GM18520 (cell line): Measurements from ENCODE around the gene FSTL1.

Experiments
- ATAC-seq: cut with Tn5 transposase; IDR thresholded peaks from one replicate; pipeline ENCODE4 v1.9.1; 2021; ENCODE audit not compliant: unreplicated experiment

FSTL1 gene, protein sequence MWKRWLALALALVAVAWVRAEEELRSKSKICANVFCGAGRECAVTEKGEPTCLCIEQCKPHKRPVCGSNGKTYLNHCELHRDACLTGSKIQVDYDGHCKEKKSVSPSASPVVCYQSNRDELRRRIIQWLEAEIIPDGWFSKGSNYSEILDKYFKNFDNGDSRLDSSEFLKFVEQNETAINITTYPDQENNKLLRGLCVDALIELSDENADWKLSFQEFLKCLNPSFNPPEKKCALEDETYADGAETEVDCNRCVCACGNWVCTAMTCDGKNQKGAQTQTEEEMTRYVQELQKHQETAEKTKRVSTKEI

DNA sequence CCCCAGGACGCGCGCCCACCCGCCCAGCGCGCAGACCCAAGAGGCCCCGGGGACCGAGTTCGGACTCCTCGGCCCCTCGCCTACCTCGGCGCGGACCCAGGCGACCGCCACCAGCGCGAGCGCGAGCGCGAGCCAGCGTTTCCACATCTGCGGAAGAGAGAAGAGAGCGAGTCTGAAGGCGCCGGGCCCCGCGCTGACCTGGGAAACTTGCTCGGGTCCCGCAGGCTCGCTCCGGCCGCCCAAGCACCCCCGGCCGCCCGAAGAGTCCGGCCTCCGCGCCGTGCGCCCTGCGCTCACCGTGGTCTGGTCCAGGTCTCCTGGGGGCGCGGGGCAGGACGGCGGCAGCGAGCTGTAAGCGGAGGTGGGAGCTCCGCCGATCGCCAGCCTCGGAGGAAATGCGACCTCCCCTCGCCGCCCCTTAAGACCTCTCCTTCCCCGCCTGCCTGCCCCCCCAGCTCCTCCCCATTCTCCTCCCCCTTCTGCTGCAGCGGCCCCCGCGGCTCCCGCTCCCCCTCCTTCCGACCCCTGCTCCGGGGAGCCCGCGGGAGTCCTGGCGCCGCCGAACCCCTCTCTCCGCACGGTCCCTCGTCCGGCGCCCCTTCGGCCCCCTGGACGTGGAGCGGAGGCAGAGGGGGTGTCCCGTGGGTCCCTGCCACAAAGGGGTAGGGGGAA is at the start of gene FSTL1:
Gene FSTL1, minus strand, starts transcription at position 393 of the 672 bp plus-strand sequence. Its CDS starts 246 bp downstream, at position 147.
- ATAC-seq = no peak

DNA sequence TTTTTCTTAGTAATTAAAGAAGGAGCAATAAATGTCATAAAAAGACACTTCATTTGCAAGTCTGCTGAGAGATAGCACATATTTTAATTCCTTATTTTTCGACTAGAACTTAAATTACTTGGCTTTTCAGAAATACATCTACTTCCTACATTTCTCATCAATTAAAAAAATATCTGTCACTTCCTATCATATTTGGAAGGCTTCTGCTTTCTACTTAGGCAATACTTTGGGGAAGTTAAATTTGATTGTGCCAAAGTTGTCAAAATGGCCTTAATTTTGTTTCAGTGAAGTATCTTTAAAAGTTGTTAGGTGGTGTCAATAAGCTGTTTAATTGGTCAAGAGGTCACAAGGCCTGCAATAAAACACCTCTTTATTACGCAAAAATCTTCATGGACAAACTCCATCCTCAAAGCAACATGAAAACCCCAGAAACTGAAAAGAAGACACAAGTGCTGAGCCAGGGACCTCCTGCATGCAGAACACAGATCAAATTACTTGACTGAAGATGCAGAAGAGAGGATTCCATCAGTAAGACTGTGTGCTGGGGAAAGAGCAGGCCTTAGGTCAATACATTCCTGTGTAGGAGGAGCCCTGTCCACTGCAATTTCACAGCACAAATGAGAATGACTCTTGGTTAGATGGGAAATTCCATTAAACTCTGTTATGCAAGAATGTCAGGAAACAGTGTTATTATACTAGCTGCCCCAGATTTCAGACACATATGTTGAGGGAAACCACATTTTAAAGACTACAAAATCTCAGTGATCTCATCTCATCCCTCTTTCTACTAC is 48.0 kb upstream of the FSTL1 start:
- ATAC-seq = no peak

DNA sequence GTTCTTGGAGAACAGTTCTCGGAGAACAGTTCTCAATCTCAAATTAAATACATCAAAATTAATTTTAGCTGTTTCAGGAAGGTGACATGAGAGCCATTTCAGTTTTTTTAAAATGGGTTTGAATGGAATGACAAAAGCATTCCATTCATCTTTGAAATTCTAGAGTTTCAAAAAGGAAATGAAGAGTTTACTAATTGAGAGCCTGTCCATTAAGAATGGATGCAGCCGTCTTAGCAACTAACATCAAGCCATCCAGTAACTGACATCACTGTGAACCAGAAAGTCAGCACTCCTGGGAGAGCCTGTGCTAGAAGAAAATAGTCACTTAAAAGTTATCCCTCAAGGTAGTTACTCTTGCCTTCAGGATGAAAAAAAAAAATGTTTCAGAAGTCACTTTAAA is 47.0 kb upstream of the FSTL1 start:
- no peak for ATAC-seq

DNA sequence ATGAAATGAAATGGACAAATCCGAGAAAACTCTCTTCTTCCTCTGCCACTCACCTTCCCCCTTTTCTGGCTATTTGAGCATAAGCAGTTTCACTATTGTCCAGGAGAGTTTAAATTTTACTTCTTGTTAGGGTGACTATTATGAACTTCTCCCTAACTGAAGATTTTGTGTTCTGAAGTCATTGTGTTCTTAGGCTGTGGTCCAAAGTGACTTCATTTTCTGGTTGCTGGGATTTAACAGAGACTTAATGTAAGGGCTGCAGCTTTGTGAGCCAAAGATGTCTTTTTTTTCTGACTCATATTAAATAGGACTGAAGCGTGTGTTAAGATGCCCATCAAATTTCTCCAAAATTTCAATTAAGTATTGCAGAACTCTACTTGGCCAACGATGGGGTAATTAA is 46.5 kb upstream of the FSTL1 start:
- no peak for ATAC-seq

DNA sequence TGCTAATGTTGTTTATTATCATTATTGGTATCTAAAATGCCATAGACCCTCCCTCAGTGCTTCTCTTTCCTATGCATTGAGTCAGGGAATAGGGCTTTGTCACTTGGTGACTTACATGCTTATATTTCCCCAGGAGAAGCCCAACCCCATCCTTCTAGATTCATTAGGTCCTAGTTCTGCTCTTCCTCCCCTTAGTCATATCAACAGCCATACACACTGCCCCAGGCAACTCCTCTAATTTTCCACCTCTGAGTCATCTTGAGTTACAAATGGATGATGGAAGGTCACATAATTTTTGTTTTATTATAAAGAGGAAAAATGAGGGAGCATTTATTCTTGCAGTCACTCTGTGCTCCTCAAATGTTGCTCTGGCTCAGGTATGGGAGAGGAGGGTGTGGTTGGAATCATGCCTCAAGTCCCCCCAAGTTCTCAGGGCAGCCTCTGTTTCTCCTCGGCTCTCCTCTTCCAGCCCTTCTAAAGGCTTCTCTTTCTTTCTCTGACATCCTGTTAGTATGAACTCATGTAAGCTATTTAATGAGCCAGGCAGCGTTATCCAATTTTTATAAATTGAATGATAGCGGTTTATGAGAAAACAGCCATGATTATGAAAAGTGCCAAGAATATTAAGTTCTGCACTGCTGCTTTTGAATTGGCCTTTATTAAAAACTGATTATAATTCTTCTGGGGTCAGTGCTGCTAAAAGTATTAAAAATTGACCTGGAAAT is 45.6 kb upstream of the FSTL1 start:
- no peak for ATAC-seq

DNA sequence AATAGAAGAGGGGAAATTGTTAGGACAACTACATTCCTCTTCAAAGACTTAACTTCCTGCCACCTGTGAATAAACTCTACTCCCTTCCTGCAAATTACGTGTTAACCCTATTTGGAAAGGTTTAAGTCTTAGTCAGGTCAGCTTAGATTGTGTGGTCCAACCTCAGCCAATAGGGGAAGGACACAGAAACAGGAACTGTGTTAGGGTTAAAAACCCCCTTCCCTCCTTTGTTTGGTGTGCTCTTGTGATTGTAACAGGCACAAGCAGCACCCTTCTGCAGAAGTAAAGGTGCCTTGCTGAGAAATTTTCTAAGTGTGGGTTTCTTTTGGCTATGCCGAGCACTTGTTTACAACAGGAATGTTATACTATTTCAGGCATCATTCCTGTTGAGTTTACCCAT is 45.0 kb upstream of the FSTL1 start:
- ATAC-seq = no peak

DNA sequence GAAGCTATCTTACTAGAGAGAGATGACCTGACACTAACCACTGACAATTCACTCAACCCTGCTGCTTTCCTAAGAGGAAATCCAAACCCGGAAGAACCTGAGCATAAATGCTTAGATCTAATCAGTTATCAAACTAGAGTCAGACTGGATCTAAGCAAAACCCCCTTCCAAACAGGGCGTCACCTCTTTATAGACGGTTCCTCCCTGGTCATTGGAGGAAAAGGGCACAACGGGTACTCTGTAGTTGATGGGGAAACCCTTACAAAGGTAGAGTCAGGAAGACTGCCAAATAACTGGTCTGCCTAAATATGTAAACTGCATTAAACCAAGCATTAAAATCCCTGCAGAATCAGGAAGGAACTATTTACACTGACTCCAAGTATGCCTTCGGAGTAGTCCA is 41.3 kb upstream of the FSTL1 start:
- ATAC-seq = no peak

DNA sequence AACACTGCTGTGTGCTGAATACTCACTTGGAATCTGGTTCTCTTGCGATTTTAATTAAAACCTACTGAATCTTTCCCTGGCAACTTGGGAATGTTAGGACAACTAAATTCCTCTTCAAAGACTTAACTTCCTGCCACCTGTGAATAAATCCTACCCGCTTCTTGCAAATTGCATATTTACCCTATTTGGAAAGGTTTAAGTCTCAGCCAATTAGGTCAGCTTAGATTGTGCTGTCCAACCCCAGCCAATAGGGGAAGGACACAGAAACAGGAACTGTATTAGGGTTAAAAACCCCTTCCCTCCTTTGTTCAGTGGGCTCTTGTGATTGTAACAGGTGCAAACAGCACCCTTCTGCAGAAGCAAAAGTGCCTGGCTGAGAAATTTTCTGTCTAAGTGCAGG is 38.6 kb upstream of the FSTL1 start:
- ATAC-seq = no peak

DNA sequence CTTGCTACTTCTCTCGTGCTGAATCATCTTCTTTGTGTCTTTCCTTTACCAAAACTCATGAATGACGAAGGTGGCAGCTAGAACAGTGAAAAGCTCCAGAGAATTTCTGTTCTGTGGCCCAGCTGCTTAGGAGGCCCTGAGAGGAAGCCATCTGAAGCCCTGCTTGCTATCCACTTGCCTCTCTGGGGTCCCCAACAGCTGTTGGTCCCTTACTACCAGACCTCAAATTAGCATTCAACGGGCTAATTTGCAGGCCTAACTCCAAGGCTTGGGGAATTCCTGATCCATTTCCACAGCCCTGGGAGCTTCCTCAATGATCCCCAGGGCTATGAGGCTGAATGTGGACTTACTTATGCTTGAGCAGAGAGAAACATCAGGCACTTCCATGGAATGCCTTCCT is 37.5 kb upstream of the FSTL1 start:
- no peak for ATAC-seq

DNA sequence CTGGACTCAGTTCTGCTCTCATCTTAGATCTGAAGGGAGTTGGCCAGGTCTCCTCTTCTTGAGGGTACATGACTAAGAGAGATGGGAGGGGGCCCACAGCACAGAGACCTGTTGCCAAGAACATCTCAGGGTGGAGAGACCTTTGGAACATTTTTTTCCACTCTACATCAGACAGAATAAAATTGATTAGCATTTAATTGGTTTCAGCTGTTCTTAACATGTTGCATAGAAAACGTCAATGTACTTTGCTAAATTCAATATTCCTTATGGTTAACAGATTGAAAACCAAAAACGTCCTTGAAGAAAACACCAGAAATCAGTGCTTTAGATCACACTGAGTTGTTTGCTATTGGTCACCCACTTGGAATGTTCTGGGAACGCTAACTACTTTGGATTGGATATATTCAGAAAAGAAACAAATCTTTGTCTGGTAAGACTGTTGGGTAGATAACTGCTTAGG is 36.4 kb upstream of the FSTL1 start:
- ATAC-seq = no peak

DNA sequence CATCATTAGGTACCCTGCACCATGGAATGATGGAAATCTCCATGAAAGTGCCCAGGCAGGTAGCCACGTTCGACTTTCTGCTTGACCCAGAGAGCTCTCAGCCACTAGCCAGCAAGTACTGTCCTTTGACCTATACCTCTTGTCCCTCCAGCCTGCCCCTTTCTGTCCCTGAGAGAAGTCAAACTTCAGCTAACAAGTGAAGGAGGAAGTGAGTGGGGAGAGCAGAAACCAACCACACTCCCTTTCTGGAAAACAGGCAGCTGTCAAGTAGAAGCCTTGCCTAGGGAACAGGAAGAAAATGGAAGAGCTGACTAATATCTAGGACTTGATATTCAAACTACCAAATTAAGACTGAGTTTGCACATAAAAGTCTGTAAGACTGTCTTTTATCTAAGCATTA is 30.3 kb upstream of the FSTL1 start:
- no peak for ATAC-seq

DNA sequence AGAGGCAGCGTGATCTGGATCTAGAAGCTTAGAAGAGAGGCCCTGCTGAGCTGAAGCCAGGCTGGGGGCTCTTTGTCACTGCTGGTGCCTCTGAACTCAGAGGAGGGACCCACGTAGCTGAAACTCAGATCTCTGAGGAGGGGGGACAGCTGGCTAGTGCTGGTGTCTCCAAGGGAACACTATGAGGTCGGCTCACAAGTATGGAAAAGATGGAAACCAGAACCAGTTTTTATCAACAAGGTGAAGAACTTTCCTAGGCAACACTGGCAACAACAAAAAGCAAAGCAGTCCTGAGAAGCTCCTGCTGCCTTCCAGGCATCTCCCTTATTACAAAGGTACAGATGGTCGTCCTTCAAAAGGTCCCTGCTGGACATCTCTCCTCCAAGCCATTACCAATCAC is 27.0 kb upstream of the FSTL1 start:
- no peak for ATAC-seq

DNA sequence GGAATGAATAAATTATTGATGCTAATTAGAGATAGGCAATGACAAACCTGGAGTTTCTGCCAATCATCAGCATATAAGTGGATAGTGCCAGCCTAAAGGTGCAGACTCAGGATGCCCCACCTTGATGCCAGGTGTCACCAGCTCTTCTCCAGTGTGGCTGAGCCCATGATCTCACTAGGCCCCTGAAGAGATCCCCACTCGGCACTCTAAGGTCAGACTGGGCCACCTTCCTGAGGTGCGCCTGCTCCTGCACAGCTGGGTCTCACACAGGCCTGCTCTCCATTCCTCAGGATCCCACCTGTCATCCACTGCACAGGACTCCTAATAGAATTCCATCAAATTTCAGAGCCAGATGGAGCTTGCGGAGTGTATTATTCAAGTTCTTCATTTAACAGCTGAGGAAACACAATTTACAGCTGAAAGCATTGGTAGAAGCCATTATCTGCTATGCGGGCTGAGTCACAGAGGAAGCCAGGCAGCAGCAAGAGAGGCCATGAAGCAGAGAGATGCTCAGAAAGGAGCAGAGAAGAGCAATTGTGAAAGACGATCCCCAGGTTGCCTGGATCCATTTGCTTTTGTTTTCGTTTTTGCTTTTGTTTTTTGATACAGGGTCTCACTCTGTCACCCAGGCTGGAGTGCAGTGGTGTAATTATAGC is 25.1 kb upstream of the FSTL1 start:
- no peak for ATAC-seq

DNA sequence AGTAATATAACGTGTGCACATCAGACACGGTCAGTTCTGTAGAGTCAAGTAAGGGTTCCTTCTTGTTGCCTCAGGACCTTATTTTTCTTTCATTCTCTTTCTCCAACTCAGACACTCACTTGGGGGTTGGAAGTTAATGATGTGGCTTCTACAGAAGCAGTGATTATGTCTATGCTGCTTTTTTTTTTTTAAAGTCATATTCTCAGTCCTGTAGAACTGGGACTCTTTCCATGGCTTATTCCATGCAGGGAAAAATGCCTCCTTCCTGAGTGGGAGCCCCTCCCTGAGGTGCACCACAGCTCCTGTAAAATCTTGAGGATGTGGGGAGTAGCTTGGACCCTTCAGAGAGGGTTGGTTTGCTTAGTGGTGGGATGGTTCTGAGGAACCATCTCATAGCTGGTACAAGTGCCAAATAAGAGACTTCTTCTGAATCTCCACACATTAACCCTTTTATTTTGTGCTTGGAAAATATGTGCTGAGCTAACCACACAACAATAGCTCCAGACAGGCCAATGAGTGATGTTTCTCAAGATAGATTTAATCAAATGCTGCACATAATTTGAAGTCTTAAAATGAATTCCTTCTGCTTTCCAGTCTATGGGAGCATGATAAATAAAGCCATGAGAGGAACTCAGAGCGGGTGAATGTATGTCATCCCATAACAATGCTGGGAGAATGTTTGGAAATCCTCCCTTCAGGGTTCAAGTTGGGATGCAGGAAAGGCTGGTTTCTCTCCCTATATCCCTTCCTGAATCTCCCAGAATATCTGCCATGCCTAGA is 23.3 kb upstream of the FSTL1 start:
- ATAC-seq = no peak

DNA sequence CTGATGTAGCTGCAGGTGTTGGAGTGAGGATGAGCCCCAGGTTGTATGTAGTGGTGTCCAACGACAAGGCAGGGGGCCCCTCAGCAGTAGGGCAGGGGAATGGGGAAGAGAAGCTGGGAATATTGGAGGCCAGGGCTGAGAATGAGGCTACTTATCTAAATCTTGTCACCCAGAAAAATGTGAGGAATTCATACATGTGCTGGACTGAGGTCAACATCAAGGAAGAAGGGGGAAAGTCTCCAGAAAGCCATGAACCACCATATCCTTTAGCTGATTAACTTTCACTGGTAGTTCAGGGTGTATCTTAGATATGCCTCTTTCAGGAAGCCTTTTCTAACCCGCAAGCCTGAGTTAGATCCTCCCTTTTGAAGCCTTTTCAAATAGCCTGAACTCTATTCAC is 22.6 kb upstream of the FSTL1 start:
- ATAC-seq = no peak

DNA sequence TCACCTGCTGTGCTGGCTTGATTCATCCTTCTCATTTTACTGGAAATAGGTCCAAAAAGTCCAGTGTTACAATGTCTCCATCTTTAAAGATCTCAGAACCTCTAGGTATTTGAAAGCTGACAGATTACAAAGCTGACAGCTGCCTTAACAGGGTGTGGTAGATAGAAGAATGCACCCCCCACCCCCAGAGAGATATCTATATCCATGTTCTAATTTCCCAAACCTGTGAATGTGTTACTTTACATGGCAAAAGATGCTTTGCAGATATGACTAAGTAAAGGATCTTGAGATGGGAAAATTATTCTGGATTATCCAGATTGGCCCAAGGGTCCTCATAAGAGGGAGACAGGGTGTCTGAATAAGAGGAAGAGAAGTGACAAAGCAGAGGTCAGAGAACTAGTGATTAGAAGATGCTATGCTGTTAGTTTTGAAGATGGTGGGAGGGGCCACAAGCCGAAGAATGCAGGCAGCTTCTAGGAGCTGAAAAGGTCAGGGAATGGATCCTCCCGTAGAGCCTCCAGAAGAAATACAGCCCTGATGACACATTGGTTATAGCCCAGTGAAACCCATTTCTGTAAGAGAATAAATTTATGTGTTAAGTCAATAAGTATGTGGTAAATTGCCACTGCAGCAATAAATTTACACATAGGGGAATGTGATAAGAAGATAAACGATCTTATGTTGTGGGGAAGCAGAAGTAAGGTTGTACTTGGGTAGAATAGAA is 21.5 kb upstream of the FSTL1 start:
- no peak for ATAC-seq

DNA sequence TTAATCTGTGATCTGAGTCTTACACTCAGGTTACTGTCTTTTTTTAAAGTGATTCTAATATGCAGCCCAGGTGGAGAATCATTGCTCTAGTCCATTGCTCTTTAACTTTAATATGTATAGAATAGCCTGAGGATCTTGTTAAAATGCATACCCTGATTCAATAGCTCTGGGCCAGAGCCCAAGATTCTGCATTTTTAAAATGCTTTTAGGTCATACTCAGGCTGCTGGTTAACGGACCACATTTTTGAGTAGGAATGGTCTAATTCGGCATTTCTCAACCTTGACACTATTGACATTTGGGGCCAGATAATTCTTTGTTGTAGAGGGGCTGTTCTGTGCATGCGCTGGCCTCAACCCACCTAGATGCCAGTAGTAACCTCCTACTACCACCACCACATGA is 20.9 kb upstream of the FSTL1 start:
- no peak for ATAC-seq

DNA sequence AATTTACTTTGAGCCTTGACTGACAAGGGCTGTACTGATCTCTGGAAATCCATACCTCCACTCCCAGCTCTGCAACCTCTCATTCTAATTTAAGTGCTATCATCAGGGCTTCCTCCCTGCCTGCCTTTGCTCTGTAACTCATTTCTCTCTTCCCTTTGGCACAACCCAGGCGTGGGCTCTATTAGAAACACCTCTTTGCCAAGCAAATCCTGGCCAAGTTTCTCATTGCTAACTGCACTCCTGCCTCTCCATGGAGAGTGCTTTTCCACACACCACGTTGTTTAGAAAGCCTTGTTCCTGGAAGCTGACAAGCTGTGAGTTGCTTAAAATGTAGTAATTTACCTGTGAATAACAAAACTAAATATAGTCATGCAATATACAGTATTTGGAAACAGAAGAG is 20.1 kb upstream of the FSTL1 start:
- ATAC-seq = no peak

DNA sequence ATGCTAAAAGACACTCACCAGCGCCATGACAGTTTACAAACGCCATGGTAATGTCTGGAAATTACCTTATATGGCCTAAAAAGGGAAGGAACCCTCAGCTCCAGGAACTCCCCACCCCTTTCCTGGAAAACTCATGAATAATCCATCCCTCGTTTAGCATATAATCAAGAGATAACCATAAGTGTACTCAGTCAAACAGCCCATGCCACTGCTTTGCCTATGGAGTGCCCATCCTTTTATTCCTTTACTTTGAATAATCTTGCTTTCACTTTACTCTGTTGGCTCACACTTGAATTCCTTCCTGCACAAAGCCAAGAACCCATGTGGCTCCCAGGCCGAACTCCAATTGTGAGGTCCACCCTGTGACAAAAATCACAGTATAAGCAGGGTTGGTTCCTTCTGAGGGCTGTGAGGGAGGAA is 19.1 kb upstream of the FSTL1 start:
- ATAC-seq = no peak
